Measurements from ENCODE around the gene RCOR3. TPM values are rescaled to one million over a fixed set of nuclear protein-coding genes. Genes with fewer than 3 reads are reported as not detected.

Gene RCOR3
- total RNA-seq, 2 donors from 2014 or later, result 40.7 to 76.8 TPM

DNA sequence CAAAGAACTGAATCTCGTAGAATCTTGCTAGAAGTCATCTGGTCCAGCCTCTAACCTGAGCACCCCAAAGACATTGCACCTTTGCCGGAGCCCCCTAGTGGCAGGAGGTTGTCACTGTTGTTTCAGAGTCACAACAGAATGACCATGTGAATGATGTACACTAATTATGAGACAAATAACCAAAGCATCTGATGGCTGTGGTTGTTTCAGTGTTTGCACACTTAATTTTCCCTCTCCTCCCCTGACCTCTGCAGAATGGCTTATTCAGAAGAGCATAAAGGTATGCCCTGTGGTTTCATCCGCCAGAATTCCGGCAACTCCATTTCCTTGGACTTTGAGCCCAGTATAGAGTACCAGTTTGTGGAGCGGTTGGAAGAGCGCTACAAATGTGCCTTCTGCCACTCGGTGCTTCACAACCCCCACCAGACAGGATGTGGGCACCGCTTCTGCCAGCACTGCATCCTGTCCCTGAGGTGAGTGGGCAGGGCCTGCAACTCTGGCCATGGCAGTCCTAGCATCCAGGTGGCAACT, 93.9 kb downstream of the RCOR3 start:
- peak; percentile 56 for ATAC-seq
- H3K27me3 ChIP-seq, result no peaks in the 10 kb centered on the region
- WGBS, 2 donors, result 60 to 75% methylated on average over 4 to 8 of the region's 8 CpGs
- peaks cover 0 to 4% of the 10 kb centered on the region in 2 donors for H3K36me3 ChIP-seq (replicated peaks in 1 of 2; ENCODE audit: insufficient read depth in 1 of 2, low read depth in 2 of 2)
- peak; percentile 40 to 63 (median 48) for DNase-seq
- H3K27ac ChIP-seq, result no peak overlapping the region
- no peak overlapping the region for H3K4me3 ChIP-seq
- H3K9me3 ChIP-seq, result no peaks in the 10 kb centered on the region
- intact Hi-C loops (cut with DNase I), result no loop called here
- TF ChIP-seq POLR2A (IDR thresholded peaks at IDR 0.05), result no peak
- TF ChIP-seq, protein P1, sequence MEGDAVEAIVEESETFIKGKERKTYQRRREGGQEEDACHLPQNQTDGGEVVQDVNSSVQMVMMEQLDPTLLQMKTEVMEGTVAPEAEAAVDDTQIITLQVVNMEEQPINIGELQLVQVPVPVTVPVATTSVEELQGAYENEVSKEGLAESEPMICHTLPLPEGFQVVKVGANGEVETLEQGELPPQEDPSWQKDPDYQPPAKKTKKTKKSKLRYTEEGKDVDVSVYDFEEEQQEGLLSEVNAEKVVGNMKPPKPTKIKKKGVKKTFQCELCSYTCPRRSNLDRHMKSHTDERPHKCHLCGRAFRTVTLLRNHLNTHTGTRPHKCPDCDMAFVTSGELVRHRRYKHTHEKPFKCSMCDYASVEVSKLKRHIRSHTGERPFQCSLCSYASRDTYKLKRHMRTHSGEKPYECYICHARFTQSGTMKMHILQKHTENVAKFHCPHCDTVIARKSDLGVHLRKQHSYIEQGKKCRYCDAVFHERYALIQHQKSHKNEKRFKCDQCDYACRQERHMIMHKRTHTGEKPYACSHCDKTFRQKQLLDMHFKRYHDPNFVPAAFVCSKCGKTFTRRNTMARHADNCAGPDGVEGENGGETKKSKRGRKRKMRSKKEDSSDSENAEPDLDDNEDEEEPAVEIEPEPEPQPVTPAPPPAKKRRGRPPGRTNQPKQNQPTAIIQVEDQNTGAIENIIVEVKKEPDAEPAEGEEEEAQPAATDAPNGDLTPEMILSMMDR (IDR thresholded peaks at IDR 0.05), result peak; percentile 37 to 61 (median 50)
- peaks cover 5% of the 10 kb centered on the region for H3K4me1 ChIP-seq

DNA sequence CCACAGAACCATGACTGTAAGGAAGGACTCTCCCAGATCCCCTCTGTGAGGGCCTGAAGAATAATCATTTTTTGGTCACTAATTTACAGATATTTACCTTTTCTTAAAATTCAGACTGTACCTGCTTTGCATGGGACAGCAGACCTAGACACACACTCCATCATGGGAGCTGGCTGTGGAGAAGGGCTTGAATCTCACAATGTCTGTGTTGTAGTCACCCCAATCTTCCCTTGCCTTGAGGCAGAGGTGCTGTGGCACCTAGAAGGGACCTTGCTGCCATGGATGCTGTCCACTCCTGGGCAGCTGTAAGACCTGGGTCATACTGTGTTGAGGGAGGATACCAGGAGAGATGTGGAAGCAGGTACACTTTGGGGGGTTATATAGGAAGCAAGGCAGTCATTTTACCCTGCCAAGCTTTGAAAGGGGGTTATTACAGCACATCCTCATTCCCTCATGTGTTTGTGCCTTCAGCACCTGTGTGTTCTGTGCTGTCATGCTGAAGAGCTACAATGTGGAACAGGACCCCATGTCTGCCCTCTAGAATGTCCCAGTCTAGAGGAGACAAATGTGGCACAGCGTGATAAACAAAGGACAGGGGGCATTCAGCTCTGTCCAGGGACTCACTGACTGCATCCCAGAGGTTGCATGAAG, 94.5 kb downstream of the RCOR3 start:
- Histone ChIP-seq H3K4me1 (peaks cover 5% of the 10 kb centered on the region), H3K4me3 (no peak overlapping the region), H3K27me3 (no peaks in the 10 kb centered on the region), H3K9me3 (no peaks in the 10 kb centered on the region), H3K27ac (no peak overlapping the region), H3K36me3 (replicated peaks in 1 of 2; ENCODE audit: insufficient read depth in 1 of 2, low read depth in 2 of 2) (peaks cover 0 to 4% of the 10 kb centered on the region in 2 donors)
- DNase-seq (no peak), ATAC-seq (no peak)
- no peak for TF ChIP-seq POLR2A (IDR thresholded peaks at IDR 0.05)
- intact Hi-C loops (cut with DNase I), result no loop called here
- 0% methylated on average over 1 of the region's 1 CpG for WGBS, 2 donors

DNA sequence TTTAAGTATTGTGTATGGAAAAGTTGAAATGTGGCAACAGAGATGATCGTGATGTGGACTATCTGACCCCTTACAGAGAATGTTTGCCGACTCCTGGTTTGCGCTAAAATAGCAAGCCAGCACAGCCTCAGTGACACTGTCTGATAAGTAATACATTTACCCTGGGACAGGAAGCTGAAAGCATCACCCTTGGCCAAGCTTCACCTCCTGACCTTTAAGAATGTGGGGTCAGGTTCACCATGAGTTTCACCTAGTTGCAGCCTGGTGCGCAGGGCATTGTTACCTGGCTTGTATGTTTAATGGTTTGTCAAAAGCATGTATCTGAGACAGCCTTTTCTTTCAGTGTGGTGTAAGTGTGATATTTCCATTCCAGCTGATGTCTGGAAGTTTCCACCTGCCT, 96.7 kb downstream of the RCOR3 start:
- Histone ChIP-seq H3K9me3 (no peaks in the 10 kb centered on the region), H3K36me3 (replicated peaks in 1 of 2; ENCODE audit: insufficient read depth in 1 of 2, low read depth in 2 of 2) (peaks cover 0 to 4% of the 10 kb centered on the region in 2 donors), H3K27me3 (no peaks in the 10 kb centered on the region), H3K27ac (no peak overlapping the region), H3K4me3 (no peak overlapping the region), H3K4me1 (peaks cover 5% of the 10 kb centered on the region)
- intact Hi-C loops (cut with DNase I), result no loop called here
- DNase-seq, result no peak
- TF ChIP-seq POLR2A (IDR thresholded peaks at IDR 0.05), result no peak
- TF ChIP-seq, protein P1 (IDR thresholded peaks at IDR 0.05), result no peak
- WGBS, 2 donors, result 76 to 79% methylated on average over 4 of the region's 4 CpGs
- ATAC-seq, result no peak

DNA sequence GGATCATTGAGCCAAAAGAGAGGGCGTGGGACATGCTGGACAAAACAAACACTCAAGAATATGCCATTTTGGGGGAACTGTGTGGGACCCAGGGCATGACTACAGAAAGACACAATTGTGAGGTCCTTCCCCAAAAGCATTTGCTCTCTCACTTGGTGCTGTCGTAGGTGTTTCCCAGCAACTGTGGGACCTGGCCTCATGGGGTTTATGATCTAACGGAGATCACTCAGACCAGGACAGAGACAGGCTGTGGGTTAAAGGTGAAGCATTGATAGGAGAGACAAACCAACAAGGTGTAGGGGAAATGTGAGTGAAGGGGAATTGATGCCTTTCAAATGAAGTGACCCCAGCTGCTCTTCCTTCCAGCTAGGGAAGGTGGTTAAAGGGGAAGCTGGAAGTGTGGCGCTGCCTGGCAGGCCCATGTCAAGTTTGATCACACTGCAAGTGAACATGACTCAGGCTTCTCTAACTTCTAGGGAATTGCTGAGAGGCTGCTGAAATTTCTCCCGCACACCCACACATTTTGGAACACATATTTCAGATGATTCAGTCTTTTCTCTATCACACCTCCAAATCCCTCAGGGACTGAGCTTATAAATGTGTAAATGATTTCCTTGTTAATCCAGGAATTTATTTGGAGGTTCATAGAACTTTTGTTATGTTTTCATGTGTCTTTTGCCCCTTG, 97.7 kb downstream of the RCOR3 start:
- DNase-seq (no peak), ATAC-seq (no peak)
- Histone ChIP-seq H3K4me3 (no peak overlapping the region), H3K4me1 (peaks cover 5% of the 10 kb centered on the region), H3K27me3 (no peaks in the 10 kb centered on the region), H3K27ac (no peak overlapping the region), H3K36me3 (replicated peaks in 1 of 2; ENCODE audit: insufficient read depth in 1 of 2, low read depth in 2 of 2) (peaks cover 0 to 4% of the 10 kb centered on the region in 2 donors), H3K9me3 (no peaks in the 10 kb centered on the region)
- intact Hi-C loops (cut with DNase I), result no loop called here
- WGBS, 2 donors, result 71 to 75% methylated on average over 5 of the region's 5 CpGs
- TF ChIP-seq, protein P1 (IDR thresholded peaks at IDR 0.05), result no peak
- TF ChIP-seq POLR2A (IDR thresholded peaks at IDR 0.05), result no peak

DNA sequence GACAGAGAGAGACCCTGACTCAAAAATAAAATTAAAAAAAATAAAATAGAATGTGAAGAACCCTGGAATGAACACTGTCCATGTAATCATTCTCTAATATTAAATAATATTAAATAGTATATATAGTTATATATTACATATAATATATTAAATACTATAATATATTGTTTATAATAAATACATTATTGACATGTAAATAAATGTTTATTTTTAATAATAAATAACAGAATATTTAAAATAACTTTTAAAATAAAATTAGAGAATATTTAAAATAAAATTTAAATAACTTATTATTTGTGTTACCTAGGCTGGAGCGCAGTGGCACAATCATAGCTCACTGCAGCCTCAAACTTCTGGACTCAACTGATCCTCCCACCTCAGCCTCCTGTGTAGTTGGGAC, 99.5 kb downstream of the RCOR3 start:
- 96 to 100% methylated on average over 1 of the region's 1 CpG for WGBS, 2 donors
- peaks cover 0 to 4% of the 10 kb centered on the region in 2 donors for H3K36me3 ChIP-seq (replicated peaks in 1 of 2; ENCODE audit: insufficient read depth in 1 of 2, low read depth in 2 of 2)
- no peak for DNase-seq

More for the DNA sequence above, 99.5 kb downstream of the RCOR3 start:
- Histone ChIP-seq H3K4me3 (no peak overlapping the region), H3K4me1 (no peaks in the 10 kb centered on the region), H3K27me3 (no peaks in the 10 kb centered on the region), H3K9me3 (no peaks in the 10 kb centered on the region), H3K27ac (no peak overlapping the region)
- intact Hi-C loops (cut with DNase I), result no loop called here
- ATAC-seq, result no peak
- TF ChIP-seq, protein P1 (IDR thresholded peaks at IDR 0.05), result no peak
- TF ChIP-seq POLR2A (IDR thresholded peaks at IDR 0.05), result no peak
